ENCODE data around the gene ANXA9. TPM values are rescaled to one million over a fixed set of nuclear protein-coding genes. Genes with fewer than 3 reads are reported as not detected.

Gene ANXA9, protein sequence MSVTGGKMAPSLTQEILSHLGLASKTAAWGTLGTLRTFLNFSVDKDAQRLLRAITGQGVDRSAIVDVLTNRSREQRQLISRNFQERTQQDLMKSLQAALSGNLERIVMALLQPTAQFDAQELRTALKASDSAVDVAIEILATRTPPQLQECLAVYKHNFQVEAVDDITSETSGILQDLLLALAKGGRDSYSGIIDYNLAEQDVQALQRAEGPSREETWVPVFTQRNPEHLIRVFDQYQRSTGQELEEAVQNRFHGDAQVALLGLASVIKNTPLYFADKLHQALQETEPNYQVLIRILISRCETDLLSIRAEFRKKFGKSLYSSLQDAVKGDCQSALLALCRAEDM
- total RNA-seq (ENCODE audit: low replicate concordance): 0.77 TPM in 1 of 2 replicates, not detected in the other

GRCh38 chr1:150981805-150982712 is at the start of gene ANXA9:
ANXA9 (plus strand) TSS chr1:150982292; CDS start chr1:150983106, 814 bp downstream.
- peak within 1 kb of the TSS; percentile 83 for H2AFZ ChIP-seq (replicated peaks)
- no peaks in the 10 kb centered on the region for H3K79me2 ChIP-seq (ENCODE audit: low read depth)
- H3K9me3 Mint-ChIP-seq: peaks cover 2% of the 10 kb centered on the region
- H3K4me3 ChIP-seq: no peak within 1 kb of the TSS
- no peaks in the 10 kb centered on the region for H4K20me1 ChIP-seq (ENCODE audit: low read depth)
- peak within 1 kb of the TSS; percentile 66 for H3K27ac Mint-ChIP-seq
- H3K9ac ChIP-seq: no peak within 1 kb of the TSS
- H3K4me3 Mint-ChIP-seq: peak within 1 kb of the TSS; percentile 48
- TF ChIP-seq EZH2phosphoT487 (IDR thresholded peaks at IDR 0.05) (no peak), EZH2 (IDR thresholded peaks at IDR 0.05) (no peak)
- TF ChIP-seq, protein P1, sequence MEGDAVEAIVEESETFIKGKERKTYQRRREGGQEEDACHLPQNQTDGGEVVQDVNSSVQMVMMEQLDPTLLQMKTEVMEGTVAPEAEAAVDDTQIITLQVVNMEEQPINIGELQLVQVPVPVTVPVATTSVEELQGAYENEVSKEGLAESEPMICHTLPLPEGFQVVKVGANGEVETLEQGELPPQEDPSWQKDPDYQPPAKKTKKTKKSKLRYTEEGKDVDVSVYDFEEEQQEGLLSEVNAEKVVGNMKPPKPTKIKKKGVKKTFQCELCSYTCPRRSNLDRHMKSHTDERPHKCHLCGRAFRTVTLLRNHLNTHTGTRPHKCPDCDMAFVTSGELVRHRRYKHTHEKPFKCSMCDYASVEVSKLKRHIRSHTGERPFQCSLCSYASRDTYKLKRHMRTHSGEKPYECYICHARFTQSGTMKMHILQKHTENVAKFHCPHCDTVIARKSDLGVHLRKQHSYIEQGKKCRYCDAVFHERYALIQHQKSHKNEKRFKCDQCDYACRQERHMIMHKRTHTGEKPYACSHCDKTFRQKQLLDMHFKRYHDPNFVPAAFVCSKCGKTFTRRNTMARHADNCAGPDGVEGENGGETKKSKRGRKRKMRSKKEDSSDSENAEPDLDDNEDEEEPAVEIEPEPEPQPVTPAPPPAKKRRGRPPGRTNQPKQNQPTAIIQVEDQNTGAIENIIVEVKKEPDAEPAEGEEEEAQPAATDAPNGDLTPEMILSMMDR (IDR thresholded peaks at IDR 0.05): no peak
- no peak within 1 kb of the TSS for H3K27ac ChIP-seq
- peaks cover 2% of the 10 kb centered on the region for H3K27me3 Mint-ChIP-seq (ENCODE audit: insufficient read depth, low read depth)
- peaks cover 24% of the 10 kb centered on the region for H3K4me1 Mint-ChIP-seq
- H3K27me3 ChIP-seq: no peaks in the 10 kb centered on the region
- no peak for DNase-seq (ENCODE audit: low spot score)
- H3K36me3 ChIP-seq: no peaks in the 10 kb centered on the region
- H3F3A ChIP-seq (ENCODE audit: low read depth): peaks cover 24% of the 10 kb centered on the region
- H3K36me3 Mint-ChIP-seq: no peaks in the 10 kb centered on the region
- no peaks in the 10 kb centered on the region for H3K9me3 ChIP-seq (ENCODE audit: low read depth)
- H3K4me1 ChIP-seq: peaks cover 26% of the 10 kb centered on the region
- H3K4me2 ChIP-seq: peak within 1 kb of the TSS; percentile 45

GRCh38 chr1:150944856-150945255 is 37.2 kb upstream of the ANXA9 start:
- no peak overlapping the region for H3K4me3 ChIP-seq
- no peaks in the 10 kb centered on the region for H3K4me1 ChIP-seq

GRCh38 chr1:150954708-150955107 is 27.4 kb upstream of the ANXA9 start:
- H3K4me2 ChIP-seq: no peak overlapping the region
- no peak overlapping the region for H3K27ac ChIP-seq
- no peaks in the 10 kb centered on the region for H3K27me3 ChIP-seq
- peaks cover 36% of the 10 kb centered on the region for H3K36me3 Mint-ChIP-seq
- H3K4me1 ChIP-seq: no peaks in the 10 kb centered on the region
- H3K27me3 Mint-ChIP-seq (ENCODE audit: insufficient read depth, low read depth): no peaks in the 10 kb centered on the region
- H3K9me3 ChIP-seq (ENCODE audit: low read depth): no peaks in the 10 kb centered on the region
- H3K36me3 ChIP-seq: peaks cover 12% of the 10 kb centered on the region
- no peaks in the 10 kb centered on the region for H3K4me1 Mint-ChIP-seq
- no peaks in the 10 kb centered on the region for H4K20me1 ChIP-seq (ENCODE audit: low read depth)
- no peak overlapping the region for H3K4me3 ChIP-seq
- H3K4me3 Mint-ChIP-seq: no peak overlapping the region
- no peak for DNase-seq (ENCODE audit: low spot score)
- H3K27ac Mint-ChIP-seq: no peak overlapping the region
- no peak overlapping the region for H2AFZ ChIP-seq (replicated peaks)
- H3K9me3 Mint-ChIP-seq: no peaks in the 10 kb centered on the region
- H3K9ac ChIP-seq: no peak overlapping the region
- no peaks in the 10 kb centered on the region for H3K79me2 ChIP-seq (ENCODE audit: low read depth)
- no peaks in the 10 kb centered on the region for H3F3A ChIP-seq (ENCODE audit: low read depth)
- TF ChIP-seq, protein P1 (IDR thresholded peaks at IDR 0.05): no peak
- no peak for TF ChIP-seq EZH2 (IDR thresholded peaks at IDR 0.05)
- no peak for TF ChIP-seq EZH2phosphoT487 (IDR thresholded peaks at IDR 0.05)

More at GRCh38 chr1:150944856-150945255, 37.2 kb upstream of the ANXA9 start:
- Mint-ChIP-seq H3K27me3 (ENCODE audit: insufficient read depth, low read depth) (no peaks in the 10 kb centered on the region), H3K4me3 (no peak overlapping the region), H3K9me3 (no peaks in the 10 kb centered on the region), H3K36me3 (peaks cover 35% of the 10 kb centered on the region), H3K4me1 (no peaks in the 10 kb centered on the region), H3K27ac (no peak overlapping the region)
- H3K9me3 ChIP-seq (ENCODE audit: low read depth): no peaks in the 10 kb centered on the region
- TF ChIP-seq EZH2 (IDR thresholded peaks at IDR 0.05) (no peak), EZH2phosphoT487 (IDR thresholded peaks at IDR 0.05) (no peak)
- TF ChIP-seq, protein P1 (IDR thresholded peaks at IDR 0.05): no peak
- no peaks in the 10 kb centered on the region for H4K20me1 ChIP-seq (ENCODE audit: low read depth)
- peaks cover 15% of the 10 kb centered on the region for H3K36me3 ChIP-seq
- no peak overlapping the region for H3K4me2 ChIP-seq
- no peak overlapping the region for H3K9ac ChIP-seq
- no peak overlapping the region for H3K27ac ChIP-seq
- no peak for DNase-seq (ENCODE audit: low spot score)
- no peak overlapping the region for H2AFZ ChIP-seq (replicated peaks)
- H3K79me2 ChIP-seq (ENCODE audit: low read depth): no peaks in the 10 kb centered on the region
- H3F3A ChIP-seq (ENCODE audit: low read depth): no peaks in the 10 kb centered on the region
- H3K27me3 ChIP-seq: no peaks in the 10 kb centered on the region
